GM18951 (cell line): Measurements from ENCODE around the gene MACROH2A1.

Experiments
- POLR2A ChIP-seq: IDR thresholded peaks from 4 replicates; pipeline ENCODE4 v1.6.1; 2011; ENCODE audit warnings: mild to moderate bottlenecking; ENCODE audit not compliant: insufficient read length, insufficient read depth; ENCODE audit errors: extremely low read depth
- in situ Hi-C: fragments of 300-500 bp; cut with MboI; formaldehyde crosslinking; loops from one replicate; pipeline ENCODE4 v1.12.0; 2022; ENCODE audit warnings: low sequenced_read_pairs, mixed read lengths, inconsistent platforms; ENCODE audit not compliant: unreplicated experiment

The MACROH2A1 gene

GRCh38 chr5:135343413-135343812 is 55.6 kb downstream of the MACROH2A1 start:
- in situ Hi-C loops = no loop called here
- no peak for TF ChIP-seq POLR2A

DNA sequence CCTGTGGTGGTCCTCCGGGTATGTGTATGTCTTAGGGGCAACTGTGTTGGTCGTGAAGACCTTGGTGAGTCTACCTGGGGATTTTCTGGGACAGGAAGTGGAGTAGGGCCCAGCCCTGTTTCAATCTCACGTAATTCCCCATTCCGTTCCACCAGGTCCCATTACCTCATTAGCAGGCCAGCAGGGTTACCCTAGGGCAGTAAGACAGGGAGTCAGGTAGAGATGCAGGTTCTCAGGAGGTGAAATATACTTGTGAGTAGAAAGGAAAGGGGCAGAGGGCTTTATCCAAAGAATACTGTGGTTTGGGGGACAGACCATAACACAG is 56.5 kb downstream of the MACROH2A1 start:
- in situ Hi-C loops = no loop called here
- no peak for TF ChIP-seq POLR2A

GRCh38 chr5:135341696-135342550 is 57.1 kb downstream of the MACROH2A1 start:
- in situ Hi-C loops = no loop called here
- TF ChIP-seq POLR2A = no peak

DNA sequence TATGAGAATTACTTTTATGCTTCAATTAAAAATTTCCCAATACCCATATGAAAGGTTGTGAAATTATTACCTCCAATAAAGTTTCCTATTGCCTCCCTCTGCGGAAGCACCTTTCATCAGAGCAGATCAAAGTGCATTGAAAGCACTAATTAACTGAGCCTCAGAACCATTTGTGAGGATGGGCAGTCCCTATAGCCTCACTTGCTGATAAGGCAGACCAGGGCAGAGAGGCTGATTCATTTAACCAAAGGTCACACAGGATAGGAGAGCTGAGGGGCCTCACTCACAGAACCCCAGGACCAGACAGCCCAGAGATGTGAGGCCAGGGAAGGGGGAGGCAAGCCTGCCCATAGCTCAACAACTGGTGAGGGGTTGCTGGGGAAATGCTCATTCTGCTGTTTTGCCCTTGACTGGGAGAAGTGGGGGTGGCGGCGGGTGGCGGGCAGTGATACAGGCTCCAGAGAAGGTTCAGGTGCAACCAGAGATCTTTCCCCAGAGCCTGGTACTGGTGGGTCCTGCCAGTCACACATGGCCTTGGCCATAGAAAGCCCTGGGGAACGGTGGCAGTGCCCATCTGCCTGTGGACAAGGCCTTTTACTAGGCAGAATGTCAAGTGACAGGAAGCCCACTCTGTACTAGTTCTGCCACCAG is 57.9 kb downstream of the MACROH2A1 start:
- no peak for TF ChIP-seq POLR2A
- in situ Hi-C loops = no loop called here

DNA sequence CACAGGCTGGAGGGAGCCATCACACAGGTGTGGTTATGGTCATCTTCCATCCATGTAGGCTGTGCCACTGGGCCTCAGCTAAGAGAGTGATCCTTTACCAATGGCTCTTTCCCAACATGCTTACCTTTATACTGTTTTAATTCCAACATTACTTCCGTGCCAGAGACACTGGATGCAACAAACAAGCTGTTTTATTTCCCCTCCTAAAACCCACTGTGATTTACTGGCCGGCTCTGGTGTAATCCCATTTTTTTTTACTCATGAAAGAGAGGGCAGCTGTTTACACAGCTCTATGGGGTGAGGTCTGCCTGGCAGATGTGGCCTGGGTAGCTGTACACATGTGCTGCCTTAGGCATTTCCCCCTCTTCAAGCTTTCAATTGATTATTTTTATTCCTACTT is 58.5 kb downstream of the MACROH2A1 start:
- in situ Hi-C loops = no loop called here
- TF ChIP-seq POLR2A = no peak

- in situ Hi-C loops = no loop called here
- no peak for TF ChIP-seq POLR2A
Measured at GRCh38 chr5:135339623-135340022, 59.4 kb downstream of the MACROH2A1 start.

DNA sequence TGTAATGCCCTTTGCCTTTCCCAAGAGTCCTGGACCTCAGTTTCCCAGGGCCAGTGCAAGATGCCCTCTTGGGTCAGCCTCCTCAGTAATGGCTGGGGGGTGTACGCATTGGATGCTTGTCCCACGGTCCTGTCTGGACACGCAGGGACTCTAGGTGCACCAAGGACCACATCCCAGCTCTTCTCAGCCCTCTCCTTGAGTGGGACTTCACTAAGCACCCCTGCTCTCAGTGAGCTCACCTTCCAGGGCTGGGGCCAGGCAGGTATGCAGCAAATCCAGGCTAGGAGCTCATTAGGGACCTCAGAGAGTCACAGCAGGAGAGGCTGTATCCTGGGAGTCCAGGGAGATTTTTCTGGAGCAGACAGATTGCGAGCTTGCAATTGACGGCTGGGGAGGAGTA is 59.8 kb downstream of the MACROH2A1 start:
- no peak for TF ChIP-seq POLR2A
- in situ Hi-C loops = no loop called here

- in situ Hi-C loops = no loop called here
Measured at GRCh38 chr5:135337064-135337463, 62.0 kb downstream of the MACROH2A1 start.

DNA sequence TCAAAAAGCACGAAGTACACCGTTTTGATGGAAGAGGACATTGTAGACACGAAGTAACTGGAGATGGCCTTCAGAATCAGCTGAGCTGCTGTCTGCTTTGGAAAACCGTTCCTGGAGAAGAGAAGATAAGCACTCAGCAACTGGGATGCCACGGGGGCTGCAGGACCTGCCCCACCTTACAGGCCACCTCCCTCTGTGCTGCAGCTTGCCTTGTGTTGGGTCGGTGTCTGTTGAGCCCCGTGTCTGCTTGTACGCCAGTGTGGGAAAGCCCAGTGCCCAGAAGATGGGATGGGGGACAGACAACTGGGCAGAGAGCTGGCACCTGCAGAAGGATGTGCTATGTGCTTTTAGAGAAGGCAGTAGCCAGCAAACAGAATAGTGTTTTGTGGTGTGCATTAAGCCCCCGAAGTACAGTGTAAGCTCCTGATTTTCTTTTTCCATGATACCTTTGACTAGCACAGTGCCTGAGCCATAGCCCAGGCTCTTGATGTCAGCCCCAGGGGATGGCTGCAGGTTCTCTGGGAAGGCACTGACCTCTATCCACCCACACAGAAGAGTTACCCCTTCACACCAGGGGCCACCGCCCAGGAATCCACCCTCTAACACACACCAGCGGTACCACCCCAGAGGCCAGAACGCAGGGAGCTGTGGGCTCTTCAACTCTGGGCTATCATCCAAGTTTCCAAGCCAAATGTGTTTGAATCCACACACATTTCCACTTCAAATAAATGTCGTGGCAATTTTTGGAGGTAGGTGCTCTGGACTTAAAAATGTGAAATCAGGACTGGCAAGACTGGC is 63.8 kb downstream of the MACROH2A1 start:
- in situ Hi-C loops = no loop called here
- no peak for TF ChIP-seq POLR2A

More at GRCh38 chr5:135337064-135337463, 62.0 kb downstream of the MACROH2A1 start:
- TF ChIP-seq POLR2A = no peak

- TF ChIP-seq POLR2A = no peak
- in situ Hi-C loops = no loop called here
Measured at GRCh38 chr5:135333732-135334515, 65.1 kb downstream of the MACROH2A1 start.

DNA sequence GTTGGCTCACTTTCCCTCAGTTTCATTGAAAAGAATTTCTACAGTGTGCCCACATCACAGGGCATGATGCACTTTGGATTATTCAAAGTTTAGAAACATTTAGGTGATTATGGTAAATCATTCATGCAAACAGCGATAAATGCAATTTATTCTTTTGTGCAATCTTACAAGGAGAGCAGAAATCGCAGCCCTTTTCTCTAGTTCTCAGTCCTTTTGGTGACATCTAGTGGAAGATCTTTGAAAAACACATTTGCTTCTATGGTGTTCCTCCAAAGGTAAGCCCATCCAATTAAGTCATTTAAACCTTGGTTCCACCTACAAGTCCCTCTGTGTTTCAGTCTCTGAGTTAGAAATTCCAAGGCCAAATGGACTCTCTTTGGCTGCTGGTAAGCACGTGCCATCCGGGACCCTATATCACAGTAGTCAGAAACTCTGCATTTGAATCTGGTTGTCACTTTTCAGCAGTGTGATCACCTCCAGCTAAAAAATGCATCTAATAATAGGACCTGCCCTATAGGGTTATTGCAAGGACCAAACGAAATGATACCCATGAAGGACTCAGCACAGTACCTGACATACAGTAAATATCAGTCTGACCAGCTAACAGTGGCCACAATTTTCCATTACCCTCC is 66.4 kb downstream of the MACROH2A1 start:
- in situ Hi-C loops = no loop called here
- no peak for TF ChIP-seq POLR2A

DNA sequence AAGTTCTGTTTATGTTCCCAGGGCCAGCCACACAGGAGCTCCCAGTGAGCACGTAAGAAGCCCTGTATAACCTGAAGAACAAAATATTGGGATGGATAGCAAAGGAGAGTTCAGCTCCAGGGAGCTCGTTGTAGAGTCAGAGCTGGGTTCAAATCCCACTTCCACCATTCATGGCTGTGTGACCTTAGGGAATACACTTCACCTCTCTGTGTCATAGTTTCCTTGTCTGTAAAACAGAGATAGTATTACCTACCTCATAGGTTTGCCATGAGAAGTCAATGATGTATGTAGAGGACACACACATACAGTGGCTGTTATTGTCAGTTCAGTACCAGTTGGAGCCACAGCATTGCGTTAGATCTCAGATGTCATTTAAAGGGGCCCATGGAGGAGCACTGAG is 67.4 kb downstream of the MACROH2A1 start:
- no peak for TF ChIP-seq POLR2A
- in situ Hi-C loops = no loop called here
